ENCODE data around the gene PARP6.

The PARP6 gene, protein sequence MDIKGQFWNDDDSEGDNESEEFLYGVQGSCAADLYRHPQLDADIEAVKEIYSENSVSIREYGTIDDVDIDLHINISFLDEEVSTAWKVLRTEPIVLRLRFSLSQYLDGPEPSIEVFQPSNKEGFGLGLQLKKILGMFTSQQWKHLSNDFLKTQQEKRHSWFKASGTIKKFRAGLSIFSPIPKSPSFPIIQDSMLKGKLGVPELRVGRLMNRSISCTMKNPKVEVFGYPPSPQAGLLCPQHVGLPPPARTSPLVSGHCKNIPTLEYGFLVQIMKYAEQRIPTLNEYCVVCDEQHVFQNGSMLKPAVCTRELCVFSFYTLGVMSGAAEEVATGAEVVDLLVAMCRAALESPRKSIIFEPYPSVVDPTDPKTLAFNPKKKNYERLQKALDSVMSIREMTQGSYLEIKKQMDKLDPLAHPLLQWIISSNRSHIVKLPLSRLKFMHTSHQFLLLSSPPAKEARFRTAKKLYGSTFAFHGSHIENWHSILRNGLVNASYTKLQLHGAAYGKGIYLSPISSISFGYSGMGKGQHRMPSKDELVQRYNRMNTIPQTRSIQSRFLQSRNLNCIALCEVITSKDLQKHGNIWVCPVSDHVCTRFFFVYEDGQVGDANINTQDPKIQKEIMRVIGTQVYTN

DNA sequence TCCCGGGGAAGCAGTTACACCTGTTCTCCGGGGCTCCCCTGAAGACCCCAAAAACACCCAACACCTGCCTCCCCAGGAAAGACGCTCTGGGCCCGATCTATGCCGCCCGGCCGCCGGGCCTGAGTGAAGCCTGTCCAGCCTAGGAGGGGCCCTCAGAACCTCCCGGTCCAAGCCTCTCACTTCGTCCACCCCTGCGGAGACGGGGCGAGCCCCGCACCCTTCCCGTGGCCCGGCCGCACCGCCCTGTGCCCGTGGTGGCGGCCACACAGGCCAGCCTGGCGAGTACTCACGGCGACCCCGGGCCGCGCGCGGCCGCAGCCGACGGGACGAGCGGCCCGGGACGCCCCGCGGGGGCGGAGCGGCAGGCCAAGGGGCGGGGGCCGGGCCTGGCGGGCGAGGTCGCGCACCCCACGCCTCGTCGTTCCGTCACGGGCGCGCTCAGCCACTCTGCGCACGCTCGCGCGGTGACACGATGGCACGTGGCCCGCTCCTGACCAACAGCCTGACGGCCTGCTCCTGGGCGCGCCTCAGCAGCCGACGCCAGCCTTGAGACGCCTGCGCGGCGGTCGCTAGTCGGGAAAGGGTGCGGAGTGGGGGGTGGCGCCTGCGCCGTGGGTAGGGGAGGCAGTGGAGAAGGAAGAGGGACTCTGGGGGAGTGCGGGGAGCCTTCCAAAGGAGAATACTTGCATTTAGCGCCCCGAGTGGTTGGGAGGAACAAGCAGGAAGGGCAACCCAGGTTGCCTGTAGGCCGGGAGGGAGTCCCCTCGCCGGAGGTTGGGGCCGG lies at the start of gene PARP6:
Gene PARP6 (minus strand): TSS at position 342 of the 784 bp plus-strand sequence. CDS start 5,077 bp downstream, outside the sequence.
- DNase-seq (ENCODE audit: low read depth in 2 of 2, low spot score in 1 of 2) = peak; percentile 95 to 97

DNA sequence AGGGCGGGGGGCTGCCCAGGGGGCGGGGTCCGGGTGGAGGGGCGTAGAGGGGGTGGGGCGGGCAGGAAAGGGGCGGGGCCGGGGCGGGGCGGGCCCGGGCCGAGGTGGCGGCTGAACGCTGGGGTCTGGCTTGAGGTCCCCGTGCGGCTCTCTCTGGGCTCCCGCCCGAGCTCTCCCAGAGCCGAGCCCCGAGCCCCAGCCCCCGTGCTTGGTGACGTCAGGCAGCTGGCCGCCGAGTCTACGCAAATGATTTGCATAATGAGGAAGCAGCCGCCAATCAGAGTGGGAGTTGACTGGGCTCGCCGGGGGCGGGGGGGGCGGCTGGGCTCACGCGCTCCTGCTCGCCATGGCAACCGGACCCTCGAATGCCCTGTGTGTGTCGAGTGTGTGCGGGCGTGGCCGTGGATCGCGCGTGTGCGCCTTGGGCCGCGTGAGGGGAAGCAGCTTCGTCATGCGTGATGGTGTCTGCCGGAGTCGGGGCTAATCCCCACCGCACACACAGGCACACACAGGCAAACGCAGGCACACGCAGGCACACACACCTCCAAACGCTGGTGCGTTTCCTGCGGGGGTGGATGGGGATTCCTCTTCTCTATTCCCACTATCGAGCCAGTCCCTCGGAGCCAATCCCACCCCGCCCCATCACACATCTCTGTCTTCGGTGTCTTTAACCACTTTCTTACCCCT lies 47.8 kb upstream of the PARP6 start, which contains the start of gene CELF6:
Gene CELF6 (minus strand): TSS at position 173 of the 687 bp plus-strand sequence. CDS start 283 bp downstream, outside the sequence.
- DNase-seq (ENCODE audit: low read depth in 2 of 2, low spot score in 1 of 2) = peak; percentile 44 to 50

DNA sequence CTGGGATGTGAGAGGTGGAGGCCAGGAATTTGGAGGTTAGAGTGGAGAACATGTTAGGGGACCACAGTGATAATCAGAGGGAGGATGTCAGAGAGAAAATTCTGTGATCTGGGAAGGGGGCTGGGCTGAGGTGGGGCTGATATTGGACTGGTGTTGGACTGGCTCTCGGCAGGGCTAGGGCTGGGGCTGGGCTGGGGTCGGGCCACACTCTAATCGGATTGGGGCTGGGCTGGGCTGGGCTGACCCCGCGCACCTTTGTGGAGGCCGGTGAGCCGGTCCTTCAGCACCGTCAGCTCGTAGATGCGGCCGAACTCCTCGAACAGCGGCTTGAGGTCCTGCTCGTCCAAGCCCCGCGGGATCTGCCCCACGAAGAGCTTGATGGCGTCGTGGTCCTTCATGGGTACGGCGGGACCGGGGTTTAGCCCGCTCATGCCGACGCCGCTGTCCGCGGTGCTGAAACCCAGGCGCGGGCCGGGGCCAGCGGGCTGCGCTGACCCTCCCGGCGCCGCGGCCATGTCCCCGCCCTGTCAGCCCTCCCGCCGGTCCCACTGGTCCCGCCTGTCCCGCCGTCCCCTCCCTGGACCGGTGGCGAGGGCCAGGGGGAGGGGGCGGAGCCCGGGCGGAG lies 47.1 kb upstream of the PARP6 start:
- peak; percentile 5 to 7 for DNase-seq (ENCODE audit: low read depth in 2 of 2, low spot score in 1 of 2)

DNA sequence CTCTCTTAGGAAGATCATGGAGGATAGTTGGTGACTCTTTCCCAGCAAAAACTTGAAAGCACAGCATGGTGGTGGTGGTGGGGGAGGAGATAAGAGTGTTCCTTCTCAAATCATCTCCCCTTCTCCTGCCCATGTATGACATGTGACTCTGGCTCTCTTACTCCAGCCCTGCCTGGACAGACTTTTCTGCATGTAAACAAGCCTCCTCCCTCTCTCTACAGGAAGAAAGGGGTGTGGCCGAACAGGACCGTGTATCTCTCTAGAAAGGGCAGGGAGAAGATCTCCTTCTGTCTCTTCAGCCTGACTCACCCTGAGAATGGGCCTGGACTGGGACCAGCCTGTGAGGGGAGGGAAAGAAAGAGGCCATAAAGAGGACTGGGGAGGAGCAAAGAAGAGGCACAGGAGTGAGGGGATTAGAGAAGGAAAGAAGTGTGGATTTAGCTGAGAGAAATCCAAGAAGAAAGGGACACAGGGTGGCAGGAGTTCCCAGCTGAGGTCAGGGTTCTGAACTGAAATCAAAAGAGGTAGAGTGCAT lies 46.1 kb upstream of the PARP6 start:
- no peak for DNase-seq (ENCODE audit: low read depth in 2 of 2, low spot score in 1 of 2)

DNA sequence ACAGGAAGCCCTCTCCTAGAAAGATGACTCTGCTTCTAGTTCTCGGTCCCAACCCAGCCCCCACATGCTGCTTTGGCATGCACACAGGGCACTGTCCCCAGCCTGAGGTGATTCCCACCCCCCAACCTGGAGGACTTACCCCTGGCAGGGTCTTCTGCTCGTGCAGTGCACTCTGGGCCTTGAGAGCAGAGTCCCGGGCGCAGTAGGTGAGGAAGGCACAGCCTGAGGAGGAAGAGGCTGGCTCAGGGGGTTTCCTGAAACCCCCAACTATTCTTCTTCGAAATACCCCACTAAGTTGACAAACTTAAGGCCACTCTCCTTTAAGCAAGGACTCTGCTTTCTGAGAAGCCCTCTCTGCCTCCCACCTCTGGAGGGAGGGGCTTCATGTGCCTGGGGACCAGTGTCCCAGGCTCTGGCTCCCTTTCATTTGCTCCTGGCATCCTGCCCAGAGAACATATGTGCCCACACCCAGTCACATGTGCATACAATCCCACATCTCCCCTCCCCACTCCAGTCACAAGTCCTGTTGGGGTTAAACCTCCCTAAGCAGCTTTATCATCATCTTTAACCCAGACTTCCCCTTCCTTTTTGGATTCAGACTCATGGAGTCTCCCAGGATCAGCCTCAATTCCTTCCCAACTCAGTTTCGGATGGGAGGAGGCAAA lies 43.5 kb upstream of the PARP6 start:
- no peak for DNase-seq (ENCODE audit: low read depth in 2 of 2, low spot score in 1 of 2)

DNA sequence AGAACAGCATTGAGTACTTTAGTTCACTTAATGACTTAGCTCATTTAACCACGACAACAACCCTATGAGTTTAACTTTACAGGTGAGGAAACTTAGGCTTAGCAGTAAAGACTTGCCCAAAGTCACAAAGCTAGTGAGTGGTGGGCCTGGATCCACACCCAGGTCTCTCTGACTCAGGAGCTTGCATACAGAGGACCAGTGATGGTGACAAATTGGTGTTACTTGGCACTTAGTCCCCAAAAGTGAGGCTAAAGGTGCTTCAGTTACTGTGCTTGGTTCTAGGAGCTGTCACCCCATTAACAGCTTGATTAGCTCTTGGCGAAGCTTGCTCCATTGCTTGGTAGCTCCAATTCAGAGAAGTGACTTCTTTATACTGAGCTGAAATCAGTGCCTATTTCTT lies 41.5 kb upstream of the PARP6 start:
- no peak for DNase-seq (ENCODE audit: low read depth in 2 of 2, low spot score in 1 of 2)

DNA sequence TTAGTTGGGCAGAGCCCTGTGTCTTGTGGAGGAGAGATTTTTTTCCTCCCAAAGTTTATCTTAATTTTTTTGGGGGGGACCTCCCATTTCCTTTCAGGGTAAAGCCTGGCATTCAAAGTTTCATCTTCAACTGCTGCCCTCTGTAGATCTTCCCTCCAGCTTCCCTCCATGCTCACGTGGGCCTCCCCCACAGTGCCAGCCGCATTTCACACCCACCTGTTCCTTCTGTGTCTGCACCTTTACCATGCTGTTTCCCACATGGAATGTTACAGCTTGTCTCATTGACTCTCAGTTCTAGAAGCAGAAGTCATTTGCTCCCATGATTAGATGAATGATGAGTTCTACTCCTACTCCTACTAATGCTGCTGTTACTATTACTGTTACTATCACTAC lies 41.1 kb upstream of the PARP6 start:
- DNase-seq (ENCODE audit: low read depth in 2 of 2, low spot score in 1 of 2) = no peak

DNA sequence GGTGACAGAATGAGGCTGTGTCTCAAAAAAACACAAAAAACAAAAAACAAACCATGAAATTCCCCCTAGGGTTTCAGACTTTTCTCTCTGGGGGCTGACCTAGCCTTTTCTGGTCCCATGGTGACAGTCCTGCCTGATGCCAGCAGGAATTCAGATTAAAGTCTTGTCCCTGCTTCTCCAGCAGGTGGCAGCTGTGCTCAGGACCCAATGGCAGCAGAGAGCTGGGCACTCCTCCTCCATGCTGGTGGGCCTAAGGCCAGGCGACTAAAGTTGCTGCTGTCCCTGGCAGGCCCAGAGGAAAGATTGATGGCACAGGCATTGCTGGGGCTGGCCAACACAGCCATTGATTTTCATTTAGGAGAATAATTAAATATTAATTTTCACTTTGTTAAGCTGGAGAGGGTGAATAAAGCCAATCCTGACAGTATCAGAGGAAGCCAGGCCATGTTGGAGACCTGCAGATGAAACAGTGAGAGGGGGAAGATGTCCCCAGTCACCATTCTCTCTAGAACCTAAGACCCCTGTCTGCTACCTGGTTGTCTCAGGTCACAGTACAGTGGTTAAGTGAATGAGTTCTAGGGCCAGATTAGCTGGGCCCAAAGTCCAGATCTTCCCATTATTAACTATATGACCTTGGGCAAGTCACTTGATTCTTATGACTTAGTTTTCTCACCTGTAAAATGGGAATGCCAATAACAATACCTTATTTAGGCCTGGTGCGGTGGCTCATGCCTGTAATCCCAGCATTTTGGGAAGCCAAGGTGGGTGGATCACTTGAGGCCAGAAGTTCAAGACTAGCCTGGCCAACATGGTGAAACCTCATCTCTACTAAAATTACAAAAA lies 40.5 kb upstream of the PARP6 start:
- peak in 1 of 2 donors; percentile 12 for DNase-seq (ENCODE audit: low read depth in 2 of 2, low spot score in 1 of 2)

DNA sequence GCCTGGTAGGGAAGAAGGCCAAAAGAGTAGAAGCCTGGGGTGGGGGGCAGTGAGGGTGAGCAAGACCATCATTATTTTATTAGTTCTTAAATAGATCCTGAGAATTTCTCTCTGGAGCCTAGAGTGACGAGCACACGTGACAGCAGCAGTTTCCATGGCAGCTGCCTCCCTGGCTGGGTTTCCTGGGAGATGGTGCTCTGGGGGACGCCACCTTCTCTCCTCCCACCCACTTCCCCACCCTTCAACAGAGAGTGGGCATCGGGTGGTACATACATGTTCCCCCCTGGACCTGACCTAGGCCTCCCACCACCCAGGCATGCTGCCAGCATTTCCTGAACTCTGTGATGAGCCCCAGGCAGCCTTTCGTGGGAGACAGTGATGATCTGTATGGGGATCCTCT lies 34.7 kb upstream of the PARP6 start:
- DNase-seq (ENCODE audit: low read depth in 2 of 2, low spot score in 1 of 2) = no peak

DNA sequence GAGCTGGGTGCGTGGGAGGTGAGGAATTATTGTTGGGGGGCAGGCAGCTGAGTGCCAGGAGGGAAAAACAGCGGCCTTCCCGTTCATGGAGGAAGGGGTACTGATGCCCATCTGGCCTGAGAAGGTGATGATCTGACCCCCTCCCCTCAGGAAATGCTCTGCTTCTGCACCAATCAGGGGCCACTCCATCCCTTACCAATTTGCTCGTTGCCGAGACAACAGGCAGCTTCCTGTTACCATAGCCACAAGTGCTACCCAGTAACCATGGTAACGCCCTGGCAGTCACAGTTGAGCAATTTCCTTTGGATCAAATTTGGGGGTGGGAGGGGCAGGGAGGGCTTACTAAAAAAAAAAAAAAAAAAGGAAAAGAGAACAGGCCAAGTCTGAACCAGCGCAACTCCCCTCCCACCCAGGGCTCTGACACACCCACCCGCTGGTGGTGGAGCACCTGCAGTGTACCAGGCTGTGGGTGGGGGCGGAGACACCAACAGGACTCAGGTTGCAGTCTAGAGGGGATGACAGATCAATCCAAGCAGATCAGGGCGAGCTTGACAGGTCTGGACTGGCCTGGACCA lies 33.9 kb upstream of the PARP6 start:
- peak; percentile 1 to 21 for DNase-seq (ENCODE audit: low read depth in 2 of 2, low spot score in 1 of 2)

DNA sequence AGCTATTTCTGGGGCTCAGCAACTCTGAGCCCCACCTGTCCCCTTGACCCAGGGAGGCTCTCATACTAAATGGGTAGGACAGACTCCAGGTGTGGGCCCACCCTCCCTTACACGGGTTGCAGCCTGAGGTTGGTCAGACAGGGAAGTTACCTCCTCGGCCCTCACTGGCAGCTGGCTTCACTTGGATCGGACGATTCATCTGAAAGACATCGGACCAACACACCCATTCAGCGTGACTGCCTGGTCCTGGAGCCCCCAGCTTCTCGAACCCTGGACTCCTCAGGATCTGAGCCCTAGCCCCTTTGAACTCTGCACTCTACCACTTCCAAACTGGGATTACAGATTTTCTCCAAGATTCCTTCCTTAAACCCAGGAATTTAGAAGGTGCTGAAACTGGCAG lies 32.2 kb upstream of the PARP6 start:
- DNase-seq (ENCODE audit: low read depth in 2 of 2, low spot score in 1 of 2) = no peak

DNA sequence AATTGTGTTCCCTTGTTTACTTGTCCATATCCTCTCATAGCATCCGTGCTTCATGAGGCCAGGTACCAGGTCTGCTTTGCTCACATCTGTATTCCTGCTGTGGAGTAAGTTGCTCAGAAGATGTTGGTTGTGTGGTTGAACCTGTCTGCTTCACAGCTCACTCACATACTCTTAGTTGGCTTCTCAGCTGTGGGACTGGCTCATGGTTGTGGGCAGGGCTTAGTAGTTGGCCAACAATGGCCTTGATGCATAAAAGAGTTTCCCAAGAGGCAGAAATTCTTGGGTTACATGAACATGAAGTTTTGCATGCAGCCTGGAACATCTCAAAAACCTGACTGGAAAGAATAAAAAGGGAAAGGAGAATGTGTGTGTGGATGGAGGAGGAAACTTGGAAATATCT lies 30.6 kb upstream of the PARP6 start:
- no peak for DNase-seq (ENCODE audit: low read depth in 2 of 2, low spot score in 1 of 2)

DNA sequence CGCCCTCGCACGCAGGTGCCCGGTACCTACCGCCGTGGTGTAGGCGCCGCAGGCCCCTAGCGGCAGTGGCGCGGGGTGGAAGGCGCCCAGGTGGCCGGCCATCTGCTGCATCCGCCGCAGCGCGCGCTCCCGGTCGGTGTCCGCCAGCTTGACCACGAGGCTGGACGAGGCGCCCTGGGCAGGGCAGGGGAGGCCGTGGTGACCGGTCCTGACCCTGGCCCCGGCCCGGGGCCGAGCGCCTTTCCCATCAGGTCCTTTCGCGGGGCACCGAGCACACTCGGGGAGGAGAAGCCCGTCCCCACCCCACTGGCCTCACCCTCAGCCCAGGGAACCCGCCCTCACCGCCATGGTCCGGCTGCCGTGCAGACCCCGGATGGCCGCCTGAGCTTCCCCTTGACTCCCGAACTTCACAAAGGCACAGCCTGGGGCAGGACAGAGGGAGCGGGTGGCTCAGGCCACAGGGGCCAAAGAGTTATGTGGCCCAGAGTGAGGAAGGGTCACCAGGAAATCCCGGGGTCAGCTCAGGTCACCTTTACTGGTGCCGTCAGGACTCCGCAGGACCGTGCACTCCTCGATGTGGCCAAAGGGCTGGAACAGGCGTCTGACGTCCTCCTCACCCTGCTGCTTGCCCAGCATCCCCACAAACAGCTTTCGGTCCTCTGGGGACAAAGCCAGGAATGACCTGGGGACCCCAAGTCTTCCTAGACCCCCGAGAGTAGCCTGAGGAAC lies 17.4 kb upstream of the PARP6 start:
- no peak for DNase-seq (ENCODE audit: low read depth in 2 of 2, low spot score in 1 of 2)

DNA sequence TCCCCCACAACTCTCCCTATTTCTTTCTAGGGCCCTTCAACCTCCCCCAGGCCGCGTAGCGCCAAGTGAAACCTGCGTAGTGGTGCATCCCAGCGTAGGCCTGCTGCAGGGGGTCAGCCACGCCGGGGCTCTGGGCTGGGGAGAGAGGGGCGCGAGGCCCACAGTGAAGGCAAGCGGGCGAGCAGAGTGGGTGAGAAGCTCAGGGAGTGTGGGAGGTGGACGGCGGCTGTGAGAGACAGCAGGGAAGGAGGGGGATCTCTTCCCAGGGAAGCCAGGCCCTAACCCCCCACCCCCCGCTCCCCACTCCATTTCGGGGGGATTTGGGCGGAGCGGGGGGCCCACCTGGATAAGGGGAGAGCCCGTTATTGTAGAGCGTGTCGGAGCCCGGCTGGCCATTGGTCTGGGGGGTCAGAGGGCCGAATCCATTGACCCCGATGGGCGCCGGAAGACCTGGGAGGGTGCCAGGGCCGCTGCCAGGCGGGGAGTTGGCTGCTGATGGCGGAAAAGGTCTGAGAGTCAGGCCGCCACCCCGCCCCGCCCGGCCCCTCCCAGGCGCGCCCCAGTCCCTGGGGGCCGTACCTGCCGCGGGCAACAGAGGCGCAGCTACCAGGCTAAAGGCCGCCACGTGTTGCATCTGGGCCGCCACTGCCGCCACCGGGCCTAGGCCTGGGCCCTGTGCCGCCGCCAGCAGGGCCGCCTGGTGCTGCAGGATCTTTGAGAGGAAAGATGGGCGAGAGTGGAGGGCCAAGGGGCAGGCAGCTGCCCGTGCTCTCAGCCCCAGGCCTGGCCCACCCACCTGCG lies 16.6 kb upstream of the PARP6 start:
- no peak for DNase-seq (ENCODE audit: low read depth in 2 of 2, low spot score in 1 of 2)

DNA sequence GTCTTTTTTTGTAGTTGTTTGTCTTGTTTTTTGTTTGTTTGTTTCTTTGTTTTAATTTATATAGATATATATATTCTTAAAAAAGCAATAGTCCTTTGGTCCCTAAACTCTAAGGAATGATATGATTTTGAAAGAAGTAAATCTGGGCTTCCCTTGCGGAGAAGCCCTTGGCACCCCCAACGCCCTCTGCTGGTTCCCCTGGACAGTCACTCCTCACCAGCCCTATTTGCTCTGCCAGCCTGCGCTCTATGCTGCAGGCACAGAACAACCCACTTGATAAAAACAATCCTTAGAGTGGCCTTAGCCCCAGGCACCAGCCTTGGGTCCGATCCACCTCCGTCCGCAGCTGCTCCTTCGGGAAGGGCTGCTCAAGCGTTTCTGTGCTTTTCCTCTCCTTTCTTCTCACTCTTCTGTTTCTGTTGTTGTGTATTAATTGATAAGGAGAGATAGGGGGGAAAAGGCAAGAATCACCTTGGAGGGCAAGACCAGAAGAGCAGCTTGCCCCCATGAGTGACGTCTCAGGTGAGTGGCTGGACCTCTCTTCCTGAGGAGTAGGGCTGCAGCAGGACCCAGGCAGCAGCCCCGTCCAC lies 13.7 kb upstream of the PARP6 start:
- DNase-seq (ENCODE audit: low read depth in 2 of 2, low spot score in 1 of 2) = peak; percentile 9 to 19

DNA sequence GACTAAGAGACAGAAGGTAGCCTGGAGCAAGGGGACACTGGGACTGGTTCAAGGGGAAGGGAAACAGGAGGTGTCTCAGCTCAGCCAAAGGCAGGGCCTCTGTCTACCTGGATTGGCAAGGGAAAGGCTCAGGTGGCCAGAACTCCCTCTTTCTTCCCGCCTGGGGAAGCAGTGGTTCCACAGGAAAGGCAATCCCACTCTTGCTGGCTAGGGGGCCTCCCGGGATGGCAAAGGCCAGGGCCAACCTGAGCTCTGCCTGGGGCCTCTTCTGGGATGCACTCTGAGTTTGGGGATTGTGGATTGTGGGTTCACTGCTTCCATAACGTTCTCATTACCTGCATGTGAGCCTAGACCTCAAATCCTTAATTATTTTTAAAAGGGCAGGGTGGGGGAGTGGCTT lies 13.0 kb upstream of the PARP6 start:
- DNase-seq (ENCODE audit: low read depth in 2 of 2, low spot score in 1 of 2) = no peak

DNA sequence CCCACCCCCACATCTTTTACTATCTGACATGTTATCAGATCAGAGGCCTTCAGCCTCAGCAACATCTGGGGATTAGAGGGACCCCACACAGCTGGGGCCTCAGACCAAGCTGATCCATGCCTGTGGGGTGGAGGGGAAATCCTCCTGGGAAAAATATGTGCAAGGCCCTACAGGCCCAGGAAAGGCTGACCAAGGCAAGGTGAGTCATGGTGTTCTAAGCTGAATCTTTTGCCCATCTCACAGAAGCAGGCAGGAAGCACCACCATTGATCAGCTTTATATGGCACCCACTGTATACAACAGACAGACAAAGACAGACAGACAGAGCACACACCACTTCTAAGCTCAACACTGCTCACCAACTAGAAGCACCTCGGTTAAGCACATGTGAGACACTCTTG lies 12.4 kb upstream of the PARP6 start:
- DNase-seq (ENCODE audit: low read depth in 2 of 2, low spot score in 1 of 2) = no peak

Measured in stimulated activated CD8-positive, alpha-beta memory T cell treated with anti-CD3 and anti-CD28 coated beads, Interleukin-4, amount 100 ng/mL, for 1 hour (primary cell).